ENCODE results near the gene DPEP3.

DNA sequence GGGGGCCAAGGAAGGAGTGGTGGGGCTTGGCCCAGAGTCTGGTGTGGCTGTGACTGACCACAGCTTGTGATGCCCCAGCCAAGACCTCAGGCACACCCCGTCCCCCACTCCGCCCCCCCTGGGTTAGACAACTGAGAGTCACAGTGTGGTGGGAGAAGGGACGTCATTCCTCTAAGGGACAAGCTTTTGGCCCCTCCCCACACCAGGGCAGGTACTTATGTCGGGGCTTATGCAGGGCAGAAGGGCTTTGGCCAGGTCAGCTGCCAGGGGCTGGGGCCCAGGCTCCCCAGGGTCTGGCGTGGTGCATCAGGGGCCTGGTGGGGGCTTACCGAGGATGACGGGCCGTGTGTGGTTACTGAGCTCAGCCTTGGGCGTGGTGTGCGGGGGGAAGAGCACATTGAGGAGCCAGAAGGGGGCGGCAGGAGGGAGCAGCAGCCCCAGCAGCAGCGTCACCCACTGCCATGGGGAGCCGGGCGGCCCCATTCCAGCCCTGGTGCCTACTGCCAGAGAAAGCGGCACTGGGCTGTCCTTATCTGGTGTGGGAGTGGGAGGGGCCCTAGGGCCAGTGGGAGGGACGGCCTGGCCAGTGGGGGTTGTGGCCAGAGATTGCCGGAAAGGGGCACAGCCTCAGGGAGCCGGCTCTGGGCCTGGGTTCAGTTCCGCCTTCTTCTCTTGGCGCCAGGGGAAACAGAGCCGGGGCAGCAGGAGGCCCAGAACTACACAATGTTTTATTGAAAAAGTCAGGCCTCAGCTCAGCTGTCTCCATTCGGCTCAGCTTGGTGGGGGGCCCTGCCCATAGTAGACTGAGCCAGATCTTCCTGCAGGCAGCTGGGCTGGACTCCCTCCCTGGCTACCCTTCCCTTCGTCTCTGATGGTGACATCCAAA is 36.4 kb downstream of the DPEP3 start, which contains the start of gene LCAT:
- TF ChIP-seq, protein P1, sequence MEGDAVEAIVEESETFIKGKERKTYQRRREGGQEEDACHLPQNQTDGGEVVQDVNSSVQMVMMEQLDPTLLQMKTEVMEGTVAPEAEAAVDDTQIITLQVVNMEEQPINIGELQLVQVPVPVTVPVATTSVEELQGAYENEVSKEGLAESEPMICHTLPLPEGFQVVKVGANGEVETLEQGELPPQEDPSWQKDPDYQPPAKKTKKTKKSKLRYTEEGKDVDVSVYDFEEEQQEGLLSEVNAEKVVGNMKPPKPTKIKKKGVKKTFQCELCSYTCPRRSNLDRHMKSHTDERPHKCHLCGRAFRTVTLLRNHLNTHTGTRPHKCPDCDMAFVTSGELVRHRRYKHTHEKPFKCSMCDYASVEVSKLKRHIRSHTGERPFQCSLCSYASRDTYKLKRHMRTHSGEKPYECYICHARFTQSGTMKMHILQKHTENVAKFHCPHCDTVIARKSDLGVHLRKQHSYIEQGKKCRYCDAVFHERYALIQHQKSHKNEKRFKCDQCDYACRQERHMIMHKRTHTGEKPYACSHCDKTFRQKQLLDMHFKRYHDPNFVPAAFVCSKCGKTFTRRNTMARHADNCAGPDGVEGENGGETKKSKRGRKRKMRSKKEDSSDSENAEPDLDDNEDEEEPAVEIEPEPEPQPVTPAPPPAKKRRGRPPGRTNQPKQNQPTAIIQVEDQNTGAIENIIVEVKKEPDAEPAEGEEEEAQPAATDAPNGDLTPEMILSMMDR (IDR thresholded peaks at IDR 0.05; ENCODE audit: low read depth, low read length), result no peak
- TF ChIP-seq EZH2phosphoT487 (IDR thresholded peaks at IDR 0.05; ENCODE audit: low read depth), result no peak
